HEK293 (cell line): Measurements from ENCODE around the gene HSPG2.
A peak's percentile ranks its signal among the peaks of the same experiment; 100 is the strongest.

Experiments
- EGR2 ChIP-seq: fragments of 450-650 bp; formaldehyde crosslinking; IDR thresholded peaks from 2 replicates; pipeline ENCODE4 v1.5.1; 2016; ENCODE audit warnings: low read depth, missing biosample characterization, missing genetic modification characterization
- KLF1 ChIP-seq: fragments of 450-650 bp; formaldehyde crosslinking; IDR thresholded peaks from 2 replicates; pipeline ENCODE4 v1.5.1; 2016; ENCODE audit warnings: missing biosample characterization, missing genetic modification characterization
- RBAK ChIP-seq: fragments of 450-650 bp; formaldehyde crosslinking; IDR thresholded peaks from 2 replicates; pipeline ENCODE4 v1.5.1; 2016; ENCODE audit warnings: missing biosample characterization, missing genetic modification characterization
- SCRT1 ChIP-seq: fragments of 450-650 bp; formaldehyde crosslinking; IDR thresholded peaks from 2 replicates; pipeline ENCODE4 v1.5.1; 2016; ENCODE audit warnings: missing biosample characterization, missing genetic modification characterization, borderline replicate concordance
- ZBTB17 ChIP-seq: fragments of 450-650 bp; formaldehyde crosslinking; IDR thresholded peaks from 2 replicates; pipeline ENCODE4 v1.5.1; 2016; ENCODE audit warnings: missing biosample characterization, missing genetic modification characterization
- ZBTB6 ChIP-seq: fragments of 450-650 bp; formaldehyde crosslinking; IDR thresholded peaks from 2 replicates; pipeline ENCODE4 v1.5.1; 2017; ENCODE audit warnings: missing biosample characterization, missing genetic modification characterization
- ZBTB8A ChIP-seq: fragments of 450-650 bp; formaldehyde crosslinking; IDR thresholded peaks from 2 replicates; pipeline ENCODE4 v1.5.1; 2016; ENCODE audit warnings: missing biosample characterization, missing genetic modification characterization
- ZFHX2 ChIP-seq: fragments of 450-650 bp; formaldehyde crosslinking; conservative IDR thresholded peaks from 2 replicates; pipeline ENCODE4 v1.5.1; 2016; ENCODE audit warnings: missing biosample characterization, missing genetic modification characterization
- ZFP69B ChIP-seq: fragments of 450-650 bp; formaldehyde crosslinking; IDR thresholded peaks from 2 replicates; pipeline ENCODE4 v1.5.1; 2016; ENCODE audit warnings: missing biosample characterization, missing genetic modification characterization
- ZIC2 ChIP-seq: fragments of 450-650 bp; formaldehyde crosslinking; IDR thresholded peaks from 2 replicates; pipeline ENCODE4 v1.5.1; 2016; ENCODE audit warnings: missing biosample characterization, missing genetic modification characterization
- ZNF140 ChIP-seq: fragments of 450-650 bp; formaldehyde crosslinking; IDR thresholded peaks from 2 replicates; pipeline ENCODE4 v1.5.1; 2016; ENCODE audit warnings: missing biosample characterization, missing genetic modification characterization
- ZNF18 ChIP-seq: fragments of 450-650 bp; formaldehyde crosslinking; IDR thresholded peaks from 2 replicates; pipeline ENCODE4 v1.5.1; 2016; ENCODE audit warnings: missing biosample characterization, missing genetic modification characterization
- ZNF24 ChIP-seq: fragments of 450-650 bp; formaldehyde crosslinking; IDR thresholded peaks from 2 replicates; pipeline ENCODE4 v1.5.1; 2016; ENCODE audit warnings: missing biosample characterization, missing genetic modification characterization
- ZNF335 ChIP-seq: fragments of 450-650 bp; formaldehyde crosslinking; conservative IDR thresholded peaks from 2 replicates; pipeline ENCODE4 v1.5.1; 2016; ENCODE audit warnings: missing biosample characterization, missing genetic modification characterization
- ZNF37A ChIP-seq: fragments of 450-650 bp; IDR thresholded peaks from 2 replicates; pipeline ENCODE4 v1.5.1; 2018; ENCODE audit warnings: missing biosample characterization, missing genetic modification characterization
- ZNF391 ChIP-seq: fragments of 450-650 bp; formaldehyde crosslinking; IDR thresholded peaks from 2 replicates; pipeline ENCODE4 v1.5.1; 2016; ENCODE audit warnings: low read depth, missing biosample characterization, missing genetic modification characterization, borderline replicate concordance
- ZNF449 ChIP-seq: fragments of 450-650 bp; formaldehyde crosslinking; IDR thresholded peaks from 2 replicates; pipeline ENCODE4 v1.5.1; 2017; ENCODE audit warnings: missing biosample characterization, mild to moderate bottlenecking, missing genetic modification characterization, moderate library complexity
- ZNF544 ChIP-seq: fragments of 450-650 bp; formaldehyde crosslinking; IDR thresholded peaks from 2 replicates; pipeline ENCODE4 v1.5.0; 2017; ENCODE audit warnings: missing biosample characterization, missing genetic modification characterization
- ZNF561 ChIP-seq: fragments of 450-650 bp; IDR thresholded peaks from 2 replicates; pipeline ENCODE4 v1.5.1; 2018; ENCODE audit warnings: missing biosample characterization, missing genetic modification characterization, borderline replicate concordance
- ZNF571 ChIP-seq: fragments of 450-650 bp; formaldehyde crosslinking; IDR thresholded peaks from 2 replicates; pipeline ENCODE4 v1.5.0; 2017; ENCODE audit warnings: missing biosample characterization, missing genetic modification characterization
- ZNF580 ChIP-seq: fragments of 450-650 bp; formaldehyde crosslinking; IDR thresholded peaks from 2 replicates; pipeline ENCODE4 v1.5.1; 2016; ENCODE audit warnings: missing biosample characterization, missing genetic modification characterization
- ZNF596 ChIP-seq: fragments of 450-650 bp; IDR thresholded peaks from 2 replicates; pipeline ENCODE4 v1.5.0; 2018; ENCODE audit warnings: missing biosample characterization, mild to moderate bottlenecking, missing genetic modification characterization, moderate library complexity
- ZNF658 ChIP-seq: fragments of 450-650 bp; formaldehyde crosslinking; IDR thresholded peaks from 2 replicates; pipeline ENCODE4; 2016; ENCODE audit warnings: missing biosample characterization, missing genetic modification characterization
- ZNF664 ChIP-seq: fragments of 450-650 bp; formaldehyde crosslinking; IDR thresholded peaks from 2 replicates; pipeline ENCODE4 v1.5.1; 2016; ENCODE audit warnings: missing biosample characterization, missing genetic modification characterization
- ZNF76 ChIP-seq: fragments of 450-650 bp; formaldehyde crosslinking; IDR thresholded peaks from 2 replicates; pipeline ENCODE4; 2016; ENCODE audit warnings: low read depth, missing biosample characterization, missing genetic modification characterization, borderline replicate concordance
- TF ChIP-seq, protein P1 (sequence below): fragments of 450-650 bp; formaldehyde crosslinking; IDR thresholded peaks from 2 replicates; pipeline ENCODE4 v1.5.1; 2016; ENCODE audit warnings: missing biosample characterization, missing genetic modification characterization
- TF ChIP-seq, protein P2 (sequence below): fragments of 450-650 bp; formaldehyde crosslinking; IDR thresholded peaks from 2 replicates; pipeline ENCODE4; 2016; ENCODE audit warnings: missing biosample characterization, missing genetic modification characterization

The HSPG2 gene

DNA sequence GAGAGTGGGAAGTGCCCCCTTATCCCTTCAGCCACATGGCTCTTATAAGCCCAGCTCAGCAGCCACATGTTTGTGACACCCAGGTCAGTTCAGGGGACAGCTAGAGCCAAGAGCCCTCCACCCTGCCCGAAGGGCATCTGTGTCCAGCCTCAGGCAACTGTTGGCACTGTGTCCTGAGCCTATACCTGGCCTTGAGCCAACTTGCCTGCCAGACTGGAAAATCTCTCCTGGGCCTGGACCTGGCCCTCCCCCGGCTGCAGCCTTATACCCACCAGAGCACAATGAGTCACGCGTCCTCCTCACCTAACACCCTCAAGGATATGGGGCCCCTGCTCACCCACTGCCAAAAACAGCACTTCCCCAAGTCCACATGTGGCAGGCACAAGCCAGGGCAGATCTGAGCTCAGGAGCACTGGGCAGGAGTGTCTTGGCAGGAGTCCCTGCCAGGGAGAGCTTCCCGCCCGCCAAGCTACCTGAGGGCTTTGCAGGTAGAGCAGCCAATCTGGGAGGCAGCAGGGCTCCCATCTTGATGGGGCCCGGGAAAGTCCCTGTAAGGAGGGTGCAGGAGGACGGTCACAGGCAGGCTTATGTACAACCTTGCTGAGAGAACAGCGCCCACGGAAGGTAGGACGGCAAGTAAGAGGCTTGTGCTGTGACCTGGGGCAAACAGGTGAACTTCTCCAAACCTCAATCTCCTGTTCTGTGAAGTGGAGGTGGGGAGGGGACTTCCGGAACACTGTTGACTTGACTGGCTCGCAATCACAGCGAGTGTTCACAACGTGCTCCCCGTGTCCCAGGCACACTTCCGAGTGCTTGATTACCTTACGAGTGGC, 19.8 kb upstream of the HSPG2 start (continued):
- TF ChIP-seq, protein P1, sequence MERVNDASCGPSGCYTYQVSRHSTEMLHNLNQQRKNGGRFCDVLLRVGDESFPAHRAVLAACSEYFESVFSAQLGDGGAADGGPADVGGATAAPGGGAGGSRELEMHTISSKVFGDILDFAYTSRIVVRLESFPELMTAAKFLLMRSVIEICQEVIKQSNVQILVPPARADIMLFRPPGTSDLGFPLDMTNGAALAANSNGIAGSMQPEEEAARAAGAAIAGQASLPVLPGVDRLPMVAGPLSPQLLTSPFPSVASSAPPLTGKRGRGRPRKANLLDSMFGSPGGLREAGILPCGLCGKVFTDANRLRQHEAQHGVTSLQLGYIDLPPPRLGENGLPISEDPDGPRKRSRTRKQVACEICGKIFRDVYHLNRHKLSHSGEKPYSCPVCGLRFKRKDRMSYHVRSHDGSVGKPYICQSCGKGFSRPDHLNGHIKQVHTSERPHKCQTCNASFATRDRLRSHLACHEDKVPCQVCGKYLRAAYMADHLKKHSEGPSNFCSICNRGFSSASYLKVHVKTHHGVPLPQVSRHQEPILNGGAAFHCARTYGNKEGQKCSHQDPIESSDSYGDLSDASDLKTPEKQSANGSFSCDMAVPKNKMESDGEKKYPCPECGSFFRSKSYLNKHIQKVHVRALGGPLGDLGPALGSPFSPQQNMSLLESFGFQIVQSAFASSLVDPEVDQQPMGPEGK (tag by site-specific recombination), result peak; percentile 55
- no peak for TF ChIP-seq ZNF596
- no peak for TF ChIP-seq ZBTB17 (tag by site-specific recombination)
- TF ChIP-seq ZNF580 (tag by site-specific recombination), result no peak
- TF ChIP-seq ZNF571 (tag by site-specific recombination), result no peak
- no peak for TF ChIP-seq SCRT1 (tag by site-specific recombination)
- TF ChIP-seq ZNF140 (tag by site-specific recombination), result no peak
- no peak for TF ChIP-seq ZNF37A (tag by site-specific recombination)
- no peak for TF ChIP-seq ZNF18 (tag by site-specific recombination)
- TF ChIP-seq ZBTB8A (tag by site-specific recombination), result no peak
- TF ChIP-seq RBAK, result no peak
- TF ChIP-seq ZNF76 (tag by site-specific recombination), result no peak
- TF ChIP-seq ZNF658 (tag by site-specific recombination), result no peak
- no peak for TF ChIP-seq ZNF664 (tag by site-specific recombination)
- no peak for TF ChIP-seq KLF1 (tag by site-specific recombination)
- TF ChIP-seq ZBTB6 (tag by site-specific recombination), result no peak
- no peak for TF ChIP-seq ZNF449
- TF ChIP-seq ZIC2 (tag by site-specific recombination), result peak; percentile 25
- TF ChIP-seq ZNF544 (tag by site-specific recombination), result no peak
- TF ChIP-seq EGR2 (tag by site-specific recombination), result peak; percentile 74; the same call in 1 of the 2 replicates
- TF ChIP-seq ZNF391 (tag by site-specific recombination), result no peak
- TF ChIP-seq ZNF24, result no peak
- TF ChIP-seq, protein P2, sequence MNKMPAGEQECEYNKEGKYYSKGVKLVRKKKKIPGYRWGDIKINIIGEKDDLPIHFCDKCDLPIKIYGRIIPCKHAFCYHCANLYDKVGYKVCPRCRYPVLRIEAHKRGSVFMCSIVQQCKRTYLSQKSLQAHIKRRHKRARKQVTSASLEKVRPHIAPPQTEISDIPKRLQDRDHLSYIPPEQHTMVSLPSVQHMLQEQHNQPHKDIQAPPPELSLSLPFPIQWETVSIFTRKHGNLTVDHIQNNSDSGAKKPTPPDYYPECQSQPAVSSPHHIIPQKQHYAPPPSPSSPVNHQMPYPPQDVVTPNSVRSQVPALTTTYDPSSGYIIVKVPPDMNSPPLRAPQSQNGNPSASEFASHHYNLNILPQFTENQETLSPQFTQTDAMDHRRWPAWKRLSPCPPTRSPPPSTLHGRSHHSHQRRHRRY (tag by site-specific recombination), result no peak
- TF ChIP-seq ZFP69B, result peak; percentile 48; the same call in 1 of the 2 replicates
- peak; percentile 81 for TF ChIP-seq ZFHX2 (tag by site-specific recombination)
- TF ChIP-seq ZNF561 (tag by site-specific recombination), result no peak
- TF ChIP-seq ZNF335, result peak; percentile 46; the same call in 1 of the 2 replicates
- TF ChIP-seq, all 188 proteins: peak for 16
